ENCODE data around the gene SYS1.

Gene SYS1

GRCh38 chr20:45408646-45409213, 45.8 kb downstream of the SYS1 start:
- Histone ChIP-seq H3K79me2 (no peaks in the 10 kb centered on the region), H3K36me3 (ENCODE audit: control insufficient read depth, insufficient read depth, low read length) (no peaks in the 10 kb centered on the region), H3K4me3 (ENCODE audit: low read depth, low read length) (no peak overlapping the region), H3K4me2 (ENCODE audit: low read length) (no peak overlapping the region), H3K9ac (no peak overlapping the region), H3K4me1 (peaks cover 19% of the 10 kb centered on the region), H3K27ac (no peak overlapping the region), H3K9me3 (ENCODE audit: control insufficient read depth, low read length) (no peaks in the 10 kb centered on the region), H2AFZ (no peak overlapping the region), H3K27me3 (ENCODE audit: control insufficient read depth, insufficient read depth, low read length) (no peaks in the 10 kb centered on the region)
- TF ChIP-seq CTCF (IDR thresholded peaks at IDR 0.05): no peak

GRCh38 chr20:45409521-45410272, 46.7 kb downstream of the SYS1 start:
- H3K4me3 ChIP-seq (ENCODE audit: low read depth, low read length): no peak overlapping the region
- no peaks in the 10 kb centered on the region for H3K79me2 ChIP-seq
- H3K4me1 ChIP-seq: peaks cover 19% of the 10 kb centered on the region
- no peaks in the 10 kb centered on the region for H3K36me3 ChIP-seq (ENCODE audit: control insufficient read depth, insufficient read depth, low read length)
- no peaks in the 10 kb centered on the region for H3K9me3 ChIP-seq (ENCODE audit: control insufficient read depth, low read length)
- peak overlapping the region; percentile 89 for H3K27ac ChIP-seq
- no peak for TF ChIP-seq CTCF (IDR thresholded peaks at IDR 0.05)
- H3K9ac ChIP-seq: no peak overlapping the region
- no peaks in the 10 kb centered on the region for H3K27me3 ChIP-seq (ENCODE audit: control insufficient read depth, insufficient read depth, low read length)
- H3K4me2 ChIP-seq (ENCODE audit: low read length): no peak overlapping the region
- no peak overlapping the region for H2AFZ ChIP-seq

- no peaks in the 10 kb centered on the region for H3K27me3 ChIP-seq (ENCODE audit: control insufficient read depth, insufficient read depth, low read length)
- H3K9me3 ChIP-seq (ENCODE audit: control insufficient read depth, low read length): no peaks in the 10 kb centered on the region
- no peak for TF ChIP-seq CTCF (IDR thresholded peaks at IDR 0.05)
- no peaks in the 10 kb centered on the region for H3K79me2 ChIP-seq
- peak overlapping the region; percentile 33 for H3K4me2 ChIP-seq (ENCODE audit: low read length)
- H3K27ac ChIP-seq: peak overlapping the region; percentile 89
- no peaks in the 10 kb centered on the region for H3K36me3 ChIP-seq (ENCODE audit: control insufficient read depth, insufficient read depth, low read length)
- peak overlapping the region; percentile 34 for H3K4me3 ChIP-seq (ENCODE audit: low read depth, low read length)
- H2AFZ ChIP-seq: peak overlapping the region; percentile 31
- no peak overlapping the region for H3K9ac ChIP-seq
- H3K4me1 ChIP-seq: peaks cover 19% of the 10 kb centered on the region
Observed at GRCh38 chr20:45410887-45411286, 47.9 kb downstream of the SYS1 start.

DNA sequence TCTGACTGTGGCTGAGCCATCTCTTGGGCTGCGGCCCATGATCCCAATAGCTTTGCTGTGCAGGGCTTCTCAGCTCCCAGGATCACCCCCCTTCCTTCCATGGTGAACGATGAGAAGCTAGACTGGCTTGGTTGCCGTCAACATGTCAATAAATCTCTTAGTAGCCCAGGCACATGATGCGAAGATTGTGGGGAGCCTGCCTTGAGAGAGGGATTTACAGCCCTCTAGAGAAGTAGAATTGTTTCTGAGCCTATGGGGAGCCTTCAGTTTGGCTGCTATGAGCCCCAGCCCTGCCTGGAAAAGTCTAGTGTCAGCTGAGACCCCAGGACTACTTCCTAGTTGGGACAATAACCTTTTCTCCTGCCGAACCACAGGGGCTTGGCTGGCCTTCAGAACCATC, 49.7 kb downstream of the SYS1 start:
- H3K4me1 ChIP-seq: peaks cover 15% of the 10 kb centered on the region
- no peak for TF ChIP-seq CTCF (IDR thresholded peaks at IDR 0.05)
- no peaks in the 10 kb centered on the region for H3K27me3 ChIP-seq (ENCODE audit: control insufficient read depth, insufficient read depth, low read length)
- no peak overlapping the region for H2AFZ ChIP-seq
- H3K36me3 ChIP-seq (ENCODE audit: control insufficient read depth, insufficient read depth, low read length): no peaks in the 10 kb centered on the region
- no peaks in the 10 kb centered on the region for H3K79me2 ChIP-seq
- H3K27ac ChIP-seq: no peak overlapping the region
- H3K4me3 ChIP-seq (ENCODE audit: low read depth, low read length): no peak overlapping the region
- H3K9me3 ChIP-seq (ENCODE audit: control insufficient read depth, low read length): no peaks in the 10 kb centered on the region
- no peak overlapping the region for H3K4me2 ChIP-seq (ENCODE audit: low read length)
- H3K9ac ChIP-seq: no peak overlapping the region

DNA sequence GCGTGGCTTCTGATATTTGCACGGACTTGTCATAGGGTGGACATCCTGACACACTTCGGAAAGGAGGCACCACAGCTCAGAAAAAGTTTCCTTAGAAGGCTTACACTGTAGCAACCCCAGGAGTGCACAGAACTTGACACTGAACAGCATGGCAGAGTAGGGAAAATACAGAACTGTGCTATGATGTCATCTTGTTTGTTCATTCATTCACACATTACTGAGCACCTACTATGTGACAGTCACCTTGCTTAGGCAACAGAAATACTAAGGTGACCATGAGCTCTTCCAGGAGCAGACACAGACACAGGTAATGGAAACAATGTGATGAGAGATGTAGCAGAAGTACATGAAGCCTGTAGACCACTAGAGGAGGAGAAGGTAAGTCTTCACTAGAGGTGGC, 50.5 kb downstream of the SYS1 start:
- no peaks in the 10 kb centered on the region for H3K79me2 ChIP-seq
- H3K9me3 ChIP-seq (ENCODE audit: control insufficient read depth, low read length): no peaks in the 10 kb centered on the region
- H3K4me2 ChIP-seq (ENCODE audit: low read length): no peak overlapping the region
- H3K36me3 ChIP-seq (ENCODE audit: control insufficient read depth, insufficient read depth, low read length): no peaks in the 10 kb centered on the region
- no peaks in the 10 kb centered on the region for H3K27me3 ChIP-seq (ENCODE audit: control insufficient read depth, insufficient read depth, low read length)
- H3K27ac ChIP-seq: no peak overlapping the region
- TF ChIP-seq CTCF (IDR thresholded peaks at IDR 0.05): no peak
- H2AFZ ChIP-seq: no peak overlapping the region
- H3K4me1 ChIP-seq: peaks cover 15% of the 10 kb centered on the region
- H3K9ac ChIP-seq: no peak overlapping the region
- no peak overlapping the region for H3K4me3 ChIP-seq (ENCODE audit: low read depth, low read length)
